ENCODE results near the gene RPS6KA1. TPM values are rescaled to one million over a fixed set of nuclear protein-coding genes. Genes with fewer than 3 reads are reported as not detected.

RPS6KA1 gene
- total and polyA plus RNA-seq, 2 of the 13 experiments (the other 11 are each of a cell fraction or from before 2014, with no cell fraction given) = 19.6 to 24.2 TPM

GRCh38 chr1:26538480-26539412 is 9.2 kb downstream of the RPS6KA1 start (continued):
- no peak for TF ChIP-seq PCBP1 (IDR thresholded peaks at IDR 0.05; ENCODE audit: borderline replicate concordance, low read depth, low read length)
- TF ChIP-seq TRAFD1 (CRISPR knock-in tag; IDR thresholded peaks at IDR 0.05; ENCODE audit: borderline replicate concordance) = no peak
- no peak for TF ChIP-seq ZNF672 (CRISPR knock-in tag; IDR thresholded peaks at IDR 0.05)
- no peak for TF ChIP-seq PREB (CRISPR knock-in tag; IDR thresholded peaks at IDR 0.05)
- TF ChIP-seq KDM1A (CRISPR knock-in tag; IDR thresholded peaks at IDR 0.05) = peak; percentile 58; the same call in 1 of the 2 replicates
- no peak for TF ChIP-seq MED13 (CRISPR knock-in tag; IDR thresholded peaks at IDR 0.05)
- TF ChIP-seq ZNF629 (CRISPR knock-in tag; conservative IDR thresholded peaks at IDR 0.05) = peak; percentile 97
- no peak for TF ChIP-seq GATAD2A (CRISPR knock-in tag; IDR thresholded peaks at IDR 0.05)
- no peak for TF ChIP-seq ATM (IDR thresholded peaks at IDR 0.05; ENCODE audit: borderline replicate concordance)
- no peak for TF ChIP-seq THRA (CRISPR knock-in tag; IDR thresholded peaks at IDR 0.05; ENCODE audit: borderline replicate concordance)
- peak; percentile 43; the same call in 1 of the 2 replicates for TF ChIP-seq RCOR2 (CRISPR knock-in tag; IDR thresholded peaks at IDR 0.05)
- no peak for TF ChIP-seq MEIS1 (CRISPR knock-in tag; IDR thresholded peaks at IDR 0.05; ENCODE audit: borderline replicate concordance)
- peak; percentile 86 for TF ChIP-seq ZMYM3 (CRISPR knock-in tag; IDR thresholded peaks at IDR 0.05)
- peak; percentile 62 for TF ChIP-seq CTCF (CRISPR knock-in tag; IDR thresholded peaks at IDR 0.05)
- TF ChIP-seq CBX1 (IDR thresholded peaks at IDR 0.05; ENCODE audit: low read depth) = no peak
- no peak for TF ChIP-seq JDP2 (CRISPR knock-in tag; IDR thresholded peaks at IDR 0.05; ENCODE audit: borderline replicate concordance)
- TF ChIP-seq ZNF891 (CRISPR knock-in tag; IDR thresholded peaks at IDR 0.05) = no peak
- TF ChIP-seq ZBTB7B (CRISPR knock-in tag; IDR thresholded peaks at IDR 0.05) = no peak
- TF ChIP-seq ADNP (CRISPR knock-in tag; IDR thresholded peaks at IDR 0.05) = 0 out of 2 replicates have a peak, but pooled peaks have one; percentile 20
- TF ChIP-seq RBFOX2 (IDR thresholded peaks at IDR 0.05; ENCODE audit: low read depth, low read length) = no peak
- TF ChIP-seq XRCC5 (optimal IDR thresholded peaks at IDR 0.05; ENCODE audit: low read length) = peak; percentile 40
- TF ChIP-seq HINFP (CRISPR knock-in tag; IDR thresholded peaks at IDR 0.05; ENCODE audit: low read depth) = no peak
